GM06990 (cell line): Measurements from ENCODE around the gene TGFBR1.

Experiments used
- DNase-seq: peaks from one replicate; pipeline ENCODE4 v3.0.0-alpha.2; 2011; ENCODE audit not compliant: insufficient read length; ENCODE audit errors: extremely low read depth
- H3K27me3 ChIP-seq: replicated peaks from 2 replicates; pipeline ENCODE4 v1.6.0; 2011; ENCODE audit warnings: low read length; ENCODE audit not compliant: control insufficient read depth, insufficient read depth
- H3K36me3 ChIP-seq: 2 replicates; pipeline ENCODE4 v1.5.1; 2011; ENCODE audit warnings: low read length; ENCODE audit not compliant: control insufficient read depth, insufficient read depth
- H3K4me3 ChIP-seq: replicated peaks from 2 replicates; pipeline ENCODE4 v1.5.1; 2011; ENCODE audit warnings: low read depth, mild to moderate bottlenecking, control low read depth, low read length
- CTCF ChIP-seq: IDR thresholded peaks from 2 replicates; pipeline ENCODE4 v1.5.1; 2011; ENCODE audit warnings: low read length, control low read depth, mild to moderate bottlenecking, inconsistent platforms; ENCODE audit not compliant: insufficient read depth, poor library complexity, severe bottlenecking

The TGFBR1 gene

GRCh38 chr9:99181206-99181605, 76.3 kb downstream of the TGFBR1 start:
- H3K4me3 ChIP-seq, result no peak overlapping the region
- TF ChIP-seq CTCF, result no peak
- H3K36me3 ChIP-seq, result no peaks in the 10 kb centered on the region
- no peaks in the 10 kb centered on the region for H3K27me3 ChIP-seq
- no peak for DNase-seq

- Histone ChIP-seq H3K36me3 (no peaks in the 10 kb centered on the region), H3K27me3 (no peaks in the 10 kb centered on the region), H3K4me3 (no peak overlapping the region)
- no peak for TF ChIP-seq CTCF
- DNase-seq, result peak; percentile 73
These were observed 76.7 kb downstream of the TGFBR1 start for GRCh38 chr9:99181621-99182020.

- TF ChIP-seq CTCF, result no peak
- no peak for DNase-seq
- Histone ChIP-seq H3K36me3 (no peaks in the 10 kb centered on the region), H3K27me3 (no peaks in the 10 kb centered on the region), H3K4me3 (no peak overlapping the region)
These were observed 77.4 kb downstream of the TGFBR1 start for GRCh38 chr9:99182356-99182755.

- TF ChIP-seq CTCF, result no peak
- no peaks in the 10 kb centered on the region for H3K36me3 ChIP-seq
- no peak overlapping the region for H3K4me3 ChIP-seq
- H3K27me3 ChIP-seq, result no peaks in the 10 kb centered on the region
- no peak for DNase-seq
These were observed 78.7 kb downstream of the TGFBR1 start for GRCh38 chr9:99183616-99184015.

- TF ChIP-seq CTCF, result no peak
- H3K4me3 ChIP-seq, result no peak overlapping the region
- no peaks in the 10 kb centered on the region for H3K27me3 ChIP-seq
- H3K36me3 ChIP-seq, result no peaks in the 10 kb centered on the region
- DNase-seq, result no peak
These were observed 79.2 kb downstream of the TGFBR1 start for GRCh38 chr9:99184110-99184474.
